ENCODE data around the gene PLAGL1.

The PLAGL1 gene

GRCh38 chr6:143965503-143966171, 42.4 kb downstream of the PLAGL1 start:
- no peaks in the 10 kb centered on the region for H3K9me3 ChIP-seq (ENCODE audit: control insufficient read depth, low read length)
- H3K4me1 ChIP-seq (ENCODE audit: control insufficient read depth, insufficient read depth, low read length), result peaks cover 74% of the 10 kb centered on the region
- H3K36me3 ChIP-seq (ENCODE audit: control insufficient read depth, insufficient read depth, low read length), result no peaks in the 10 kb centered on the region
- H3K27me3 ChIP-seq (ENCODE audit: control insufficient read depth, insufficient read depth, low read length, poor library complexity, severe bottlenecking), result peaks cover 49% of the 10 kb centered on the region
- 55 to 56% methylated on average over 6 of the region's 6 CpGs for WGBS, 2 experiments
- H3K4me3 ChIP-seq (ENCODE audit: insufficient read depth, low read depth, low read length), result no peak overlapping the region
- H3K27ac ChIP-seq (ENCODE audit: insufficient read depth, low read depth, low read length, poor library complexity, severe bottlenecking), result no peak overlapping the region

DNA sequence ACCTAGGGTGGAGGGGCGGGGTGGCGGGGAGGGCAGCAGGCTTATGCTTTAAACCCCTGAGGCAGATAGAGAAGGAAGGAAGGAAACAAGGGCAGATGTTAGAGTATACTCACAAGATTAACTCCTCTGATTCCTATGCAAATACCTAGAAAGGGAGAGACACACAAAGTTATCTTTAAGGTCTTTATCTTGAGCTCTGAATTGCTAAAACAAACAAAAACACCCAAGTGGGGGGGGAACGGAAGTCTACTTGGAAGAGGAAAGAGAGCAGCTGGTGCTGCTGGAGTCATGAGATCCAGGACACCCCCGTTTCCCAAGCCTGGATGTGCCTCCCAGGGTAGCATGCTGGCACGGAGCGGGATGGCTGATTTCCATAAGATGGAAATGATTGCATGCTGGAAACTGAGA, 43.4 kb downstream of the PLAGL1 start:
- Histone ChIP-seq H3K27me3 (ENCODE audit: control insufficient read depth, insufficient read depth, low read length, poor library complexity, severe bottlenecking) (peaks cover 49% of the 10 kb centered on the region), H3K4me1 (ENCODE audit: control insufficient read depth, insufficient read depth, low read length) (peaks cover 75% of the 10 kb centered on the region), H3K9me3 (ENCODE audit: control insufficient read depth, low read length) (no peaks in the 10 kb centered on the region), H3K4me3 (ENCODE audit: insufficient read depth, low read depth, low read length) (no peak overlapping the region), H3K27ac (ENCODE audit: insufficient read depth, low read depth, low read length, poor library complexity, severe bottlenecking) (no peak overlapping the region), H3K36me3 (ENCODE audit: control insufficient read depth, insufficient read depth, low read length) (no peaks in the 10 kb centered on the region)
- 21 to 25% methylated on average over 6 of the region's 6 CpGs for WGBS, 2 experiments

DNA sequence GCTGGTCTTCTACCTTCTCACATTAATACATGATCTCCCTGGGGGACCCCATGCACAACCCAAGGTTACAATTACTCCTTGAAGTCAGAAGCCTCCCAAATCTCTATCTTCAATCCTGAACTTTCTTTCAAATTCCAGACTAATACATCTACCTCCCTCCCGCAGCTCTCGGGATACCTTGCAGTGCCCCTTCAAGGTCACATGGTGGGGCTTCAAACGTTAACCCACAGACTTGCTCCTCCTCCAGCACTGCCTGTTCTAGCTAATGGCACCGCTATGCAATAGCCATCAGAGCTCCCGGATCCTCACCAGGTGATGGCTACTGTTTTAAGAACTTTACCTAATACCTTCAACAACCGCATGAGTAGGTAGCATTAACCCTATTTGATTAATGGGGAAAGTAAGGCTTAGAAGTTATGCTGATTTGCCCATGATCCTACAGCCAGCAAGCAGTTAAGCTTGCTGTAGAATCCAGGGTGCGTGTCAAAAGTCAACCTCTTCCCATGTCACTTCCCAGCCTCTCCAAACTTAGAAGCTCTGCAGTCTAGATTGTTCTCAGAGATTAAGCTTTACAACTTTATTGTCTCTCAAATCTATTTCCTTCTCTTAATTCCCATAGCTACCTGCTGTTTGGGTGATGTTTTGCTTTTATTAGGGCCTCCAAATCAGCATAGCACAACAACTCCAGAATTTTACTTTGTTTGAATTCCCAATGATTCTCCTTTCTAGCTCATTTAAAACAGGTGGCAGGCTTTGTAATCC, 44.7 kb downstream of the PLAGL1 start:
- Histone ChIP-seq H3K27me3 (ENCODE audit: control insufficient read depth, insufficient read depth, low read length, poor library complexity, severe bottlenecking) (peaks cover 54% of the 10 kb centered on the region), H3K9me3 (ENCODE audit: control insufficient read depth, low read length) (no peaks in the 10 kb centered on the region), H3K4me3 (ENCODE audit: insufficient read depth, low read depth, low read length) (no peak overlapping the region), H3K27ac (ENCODE audit: insufficient read depth, low read depth, low read length, poor library complexity, severe bottlenecking) (peak overlapping the region; percentile 41), H3K4me1 (ENCODE audit: control insufficient read depth, insufficient read depth, low read length) (peaks cover 75% of the 10 kb centered on the region), H3K36me3 (ENCODE audit: control insufficient read depth, insufficient read depth, low read length) (no peaks in the 10 kb centered on the region)
- 21 to 34% methylated on average over 7 of the region's 7 CpGs for WGBS, 2 experiments

DNA sequence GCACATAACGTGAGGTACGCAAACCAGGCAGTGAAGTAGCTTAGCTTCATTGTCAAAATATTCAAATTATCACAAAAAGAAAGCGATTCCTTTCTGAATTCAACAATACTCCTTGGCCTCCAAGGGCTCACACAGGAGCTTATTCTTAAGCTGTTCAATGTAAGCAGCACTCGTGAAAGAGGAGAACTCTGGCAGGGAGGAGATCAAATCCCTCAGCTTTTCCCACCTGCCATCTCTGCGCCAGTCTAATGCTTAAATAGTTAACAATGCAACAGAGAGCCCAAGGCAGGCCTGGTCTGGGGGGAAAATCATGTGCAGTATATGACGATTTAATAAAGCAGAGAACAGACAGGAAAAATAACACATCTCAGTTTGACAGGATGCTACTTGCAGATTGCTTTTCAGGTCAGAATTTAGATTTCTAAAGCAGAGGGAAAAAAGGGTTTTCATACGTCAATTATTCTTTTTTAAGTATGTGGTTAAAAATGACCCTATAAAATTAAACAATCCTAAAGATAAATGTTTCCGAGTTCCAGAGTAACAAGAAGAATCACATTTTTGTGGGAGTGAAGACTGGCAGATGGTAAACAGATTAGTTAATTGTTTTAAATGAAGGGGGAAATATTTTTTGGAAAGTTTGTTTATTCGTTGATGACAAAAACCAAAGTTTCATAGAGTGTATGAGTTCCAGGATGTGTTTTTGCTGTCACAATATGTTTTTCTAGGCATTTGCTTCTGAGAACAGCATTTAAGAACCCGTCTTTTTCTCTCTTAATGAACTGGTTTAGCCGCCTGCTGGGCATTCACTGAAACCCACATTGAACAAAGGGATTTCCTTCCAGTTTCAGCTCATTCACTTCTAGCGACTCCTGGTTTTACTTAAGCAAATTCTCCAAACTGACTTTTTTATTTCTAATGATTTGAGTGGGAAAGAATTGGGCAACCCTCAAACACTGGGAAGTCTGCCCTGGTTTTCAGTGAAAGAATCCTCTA, 45.9 kb downstream of the PLAGL1 start:
- Histone ChIP-seq H3K36me3 (ENCODE audit: control insufficient read depth, insufficient read depth, low read length) (no peaks in the 10 kb centered on the region), H3K27ac (ENCODE audit: insufficient read depth, low read depth, low read length, poor library complexity, severe bottlenecking) (peak overlapping the region; percentile 76), H3K27me3 (ENCODE audit: control insufficient read depth, insufficient read depth, low read length, poor library complexity, severe bottlenecking) (peaks cover 43% of the 10 kb centered on the region), H3K4me1 (ENCODE audit: control insufficient read depth, insufficient read depth, low read length) (peaks cover 84% of the 10 kb centered on the region), H3K4me3 (ENCODE audit: insufficient read depth, low read depth, low read length) (no peak overlapping the region), H3K9me3 (ENCODE audit: control insufficient read depth, low read length) (no peaks in the 10 kb centered on the region)
- 8 to 9% methylated on average over 11 of the region's 12 CpGs for WGBS, 2 experiments

GRCh38 chr6:143961066-143961465, 47.0 kb downstream of the PLAGL1 start:
- H3K9me3 ChIP-seq (ENCODE audit: control insufficient read depth, low read length), result no peaks in the 10 kb centered on the region
- H3K36me3 ChIP-seq (ENCODE audit: control insufficient read depth, insufficient read depth, low read length), result no peaks in the 10 kb centered on the region
- no peak overlapping the region for H3K4me3 ChIP-seq (ENCODE audit: insufficient read depth, low read depth, low read length)
- peaks cover 32% of the 10 kb centered on the region for H3K27me3 ChIP-seq (ENCODE audit: control insufficient read depth, insufficient read depth, low read length, poor library complexity, severe bottlenecking)
- H3K27ac ChIP-seq (ENCODE audit: insufficient read depth, low read depth, low read length, poor library complexity, severe bottlenecking), result no peak overlapping the region
- WGBS, 2 experiments, result 43 to 51% methylated on average over 3 of the region's 3 CpGs
- H3K4me1 ChIP-seq (ENCODE audit: control insufficient read depth, insufficient read depth, low read length), result peaks cover 80% of the 10 kb centered on the region

GRCh38 chr6:143959927-143960326, 48.1 kb downstream of the PLAGL1 start:
- peaks cover 82% of the 10 kb centered on the region for H3K4me1 ChIP-seq (ENCODE audit: control insufficient read depth, insufficient read depth, low read length)
- no peak overlapping the region for H3K4me3 ChIP-seq (ENCODE audit: insufficient read depth, low read depth, low read length)
- no peaks in the 10 kb centered on the region for H3K9me3 ChIP-seq (ENCODE audit: control insufficient read depth, low read length)
- WGBS, 2 experiments, result 28 to 32% methylated on average over 4 of the region's 4 CpGs
- H3K27ac ChIP-seq (ENCODE audit: insufficient read depth, low read depth, low read length, poor library complexity, severe bottlenecking), result no peak overlapping the region
- H3K27me3 ChIP-seq (ENCODE audit: control insufficient read depth, insufficient read depth, low read length, poor library complexity, severe bottlenecking), result peaks cover 21% of the 10 kb centered on the region
- no peaks in the 10 kb centered on the region for H3K36me3 ChIP-seq (ENCODE audit: control insufficient read depth, insufficient read depth, low read length)

DNA sequence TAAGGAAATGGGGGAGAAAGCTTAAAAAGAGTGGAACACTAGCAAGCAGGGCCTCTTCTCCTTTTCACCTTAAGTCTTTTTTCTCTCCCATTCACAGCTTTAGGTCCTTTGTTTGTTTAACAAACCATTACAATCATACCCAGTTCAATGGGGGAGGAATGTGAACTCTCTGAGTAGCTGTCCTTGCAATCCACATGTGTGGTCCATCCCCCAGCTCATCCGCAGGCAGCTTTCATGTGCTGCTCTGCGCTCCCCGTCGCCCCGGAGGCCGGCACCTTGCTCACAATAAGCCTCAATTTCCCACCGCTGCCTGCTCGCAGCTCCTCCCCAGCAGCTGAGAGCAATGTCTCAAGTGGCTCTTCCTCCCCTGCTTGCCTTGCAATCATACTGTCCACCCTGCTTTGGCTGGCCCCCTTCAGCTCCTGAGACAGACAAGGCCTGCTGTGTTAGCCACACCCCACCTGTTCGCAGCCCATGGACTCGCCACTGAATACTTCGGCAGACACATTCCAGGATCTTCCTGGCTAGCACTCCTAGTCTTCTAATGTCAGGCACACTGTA, 49.1 kb downstream of the PLAGL1 start:
- 0 to 1% methylated on average over 11 of the region's 11 CpGs for WGBS, 2 experiments
- Histone ChIP-seq H3K4me1 (ENCODE audit: control insufficient read depth, insufficient read depth, low read length) (peaks cover 74% of the 10 kb centered on the region), H3K27me3 (ENCODE audit: control insufficient read depth, insufficient read depth, low read length, poor library complexity, severe bottlenecking) (peaks cover 16% of the 10 kb centered on the region), H3K27ac (ENCODE audit: insufficient read depth, low read depth, low read length, poor library complexity, severe bottlenecking) (peak overlapping the region; percentile 75), H3K9me3 (ENCODE audit: control insufficient read depth, low read length) (no peaks in the 10 kb centered on the region), H3K4me3 (ENCODE audit: insufficient read depth, low read depth, low read length) (no peak overlapping the region), H3K36me3 (ENCODE audit: control insufficient read depth, insufficient read depth, low read length) (no peaks in the 10 kb centered on the region)

GRCh38 chr6:143957679-143958274, 50.3 kb downstream of the PLAGL1 start:
- WGBS, 2 experiments, result 56 to 58% methylated on average over 4 of the region's 4 CpGs
- Histone ChIP-seq H3K4me1 (ENCODE audit: control insufficient read depth, insufficient read depth, low read length) (peaks cover 67% of the 10 kb centered on the region), H3K27ac (ENCODE audit: insufficient read depth, low read depth, low read length, poor library complexity, severe bottlenecking) (no peak overlapping the region), H3K27me3 (ENCODE audit: control insufficient read depth, insufficient read depth, low read length, poor library complexity, severe bottlenecking) (peaks cover 13% of the 10 kb centered on the region), H3K4me3 (ENCODE audit: insufficient read depth, low read depth, low read length) (no peak overlapping the region), H3K9me3 (ENCODE audit: control insufficient read depth, low read length) (no peaks in the 10 kb centered on the region), H3K36me3 (ENCODE audit: control insufficient read depth, insufficient read depth, low read length) (no peaks in the 10 kb centered on the region)

DNA sequence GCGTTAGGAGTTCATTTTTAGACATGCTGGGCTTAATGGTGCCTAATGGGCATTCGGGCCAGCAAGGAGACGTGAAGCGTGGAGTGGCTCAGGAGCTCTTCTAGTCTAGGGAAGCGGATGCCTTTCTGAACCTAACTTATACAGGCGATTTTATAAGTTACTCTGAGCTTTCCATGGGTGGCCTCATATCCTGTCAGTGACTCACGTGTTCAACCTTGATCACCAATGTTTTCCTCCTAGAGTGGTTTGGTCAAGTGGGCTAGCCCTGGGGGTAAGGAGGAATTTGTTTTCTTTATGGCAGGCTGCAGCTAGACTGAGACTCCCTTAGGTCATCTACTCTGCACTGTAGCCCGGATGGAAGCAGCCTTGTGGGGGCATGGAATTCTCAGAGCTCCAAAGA, 52.1 kb downstream of the PLAGL1 start:
- Histone ChIP-seq H3K27me3 (ENCODE audit: control insufficient read depth, insufficient read depth, low read length, poor library complexity, severe bottlenecking) (peaks cover 17% of the 10 kb centered on the region), H3K4me3 (ENCODE audit: insufficient read depth, low read depth, low read length) (no peak overlapping the region), H3K4me1 (ENCODE audit: control insufficient read depth, insufficient read depth, low read length) (peaks cover 51% of the 10 kb centered on the region), H3K9me3 (ENCODE audit: control insufficient read depth, low read length) (no peaks in the 10 kb centered on the region), H3K36me3 (ENCODE audit: control insufficient read depth, insufficient read depth, low read length) (no peaks in the 10 kb centered on the region), H3K27ac (ENCODE audit: insufficient read depth, low read depth, low read length, poor library complexity, severe bottlenecking) (no peak overlapping the region)
- WGBS, 2 experiments, result 95% methylated on average over 8 of the region's 8 CpGs

All from ectodermal cell (in vitro differentiated cells).